NCI-H2196 treated with DMSO at 0.1 percent for 48 hours (cell line): ENCODE data around the gene SPECC1L.
A peak's percentile ranks its signal among the peaks of the same experiment; 100 is the strongest.

ENCODE experiments used
- DNase-seq: peaks from one replicate; lab custom pipeline; 2025; ENCODE audit not compliant: unreplicated experiment; lab: John Stamatoyannopoulos, UW

SPECC1L gene

DNA sequence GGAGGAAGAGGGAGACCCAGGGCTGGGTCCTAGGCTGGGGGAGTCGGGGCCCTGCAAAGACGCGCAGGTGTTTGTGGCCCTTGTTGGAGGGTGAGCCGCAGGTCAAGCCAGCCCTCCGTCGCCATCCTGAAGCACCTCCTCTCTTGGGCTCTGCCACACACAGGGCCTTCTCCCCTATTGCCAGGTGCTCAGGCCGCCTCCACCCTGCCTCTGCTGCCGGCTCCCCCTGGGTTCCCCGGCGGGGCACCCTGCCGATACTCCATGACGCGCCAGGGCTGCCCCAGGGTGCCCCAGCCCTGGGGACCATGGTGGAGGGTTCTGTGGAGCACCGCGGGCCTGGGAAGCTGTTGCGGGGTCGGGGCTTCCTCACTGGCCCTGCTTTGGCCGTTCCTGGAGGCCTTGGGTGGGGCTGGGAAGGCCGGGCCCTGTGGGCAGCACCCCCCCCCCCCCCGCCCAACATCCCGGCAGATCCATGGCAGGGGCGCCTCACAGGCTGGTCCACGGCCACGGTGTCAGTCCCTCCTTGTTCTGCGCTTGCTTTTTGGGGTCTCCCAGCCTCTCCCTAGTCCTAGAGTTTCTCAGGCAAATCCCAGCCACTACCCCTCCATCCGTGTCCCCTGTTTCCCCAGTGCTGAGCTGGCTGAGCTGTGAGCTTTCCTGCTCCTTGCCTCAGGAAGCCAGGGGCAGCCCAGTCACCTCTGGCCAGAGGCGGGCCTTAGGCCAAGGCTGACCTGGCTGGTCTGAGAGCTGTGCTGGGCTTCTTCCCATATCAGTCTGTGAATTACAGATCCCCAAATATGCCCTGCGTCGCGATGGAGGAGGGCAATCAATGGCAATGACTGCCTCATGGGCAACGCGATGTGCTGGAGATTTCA, 154.5 kb downstream of the SPECC1L start:
- DNase-seq: no peak

DNA sequence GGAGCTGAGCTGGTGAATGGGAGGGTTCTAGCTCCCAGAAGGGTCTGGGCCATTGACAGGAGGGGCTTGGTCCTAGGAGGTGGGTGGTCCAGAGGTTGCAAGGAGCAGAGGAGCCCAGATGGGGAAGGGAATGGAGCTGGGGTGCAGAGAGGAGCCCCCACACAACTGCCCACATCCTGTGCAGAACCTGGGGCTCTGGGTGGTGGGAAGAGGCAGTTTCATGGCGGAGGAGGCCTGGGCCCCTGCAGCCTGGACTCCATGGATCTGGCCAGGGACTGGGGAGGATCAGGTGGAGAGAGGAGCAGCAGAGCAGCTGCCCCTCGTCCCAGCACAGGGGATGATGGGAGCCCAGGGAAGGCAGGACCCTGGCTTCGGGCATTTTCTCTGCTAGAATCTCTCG, 155.8 kb downstream of the SPECC1L start:
- no peak for DNase-seq

DNA sequence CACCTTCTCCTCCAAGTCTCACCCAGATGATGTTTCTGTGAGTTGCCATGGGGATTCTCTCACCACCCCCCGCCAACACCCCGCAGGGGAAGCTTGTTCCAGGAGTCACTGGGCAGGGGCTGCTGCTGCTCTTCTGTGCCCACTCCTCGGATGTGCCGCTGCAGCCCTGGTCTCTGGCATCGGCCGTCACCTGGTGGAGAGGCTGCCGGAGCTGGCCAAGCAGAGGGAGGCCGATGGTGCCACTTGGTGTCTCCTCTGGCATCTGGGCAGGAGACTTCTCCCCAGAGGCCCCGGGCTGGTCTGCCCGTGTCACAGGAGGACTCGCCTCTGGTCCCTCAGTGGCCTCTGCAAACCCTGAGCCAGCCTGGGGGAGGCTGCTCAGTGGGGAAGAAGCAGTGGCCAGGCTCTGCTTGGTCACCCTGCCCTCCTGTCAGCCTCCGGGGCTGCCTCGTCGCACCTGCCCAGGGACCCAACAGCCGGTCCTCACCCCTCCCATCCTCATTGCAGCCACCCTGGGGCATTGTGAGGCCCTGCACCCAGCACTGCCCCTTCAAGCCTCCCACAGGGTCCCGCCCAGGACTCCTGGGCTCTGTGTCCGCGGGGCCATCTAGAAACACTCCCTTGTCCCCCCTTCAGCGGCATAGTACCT, 156.3 kb downstream of the SPECC1L start:
- DNase-seq: no peak

DNA sequence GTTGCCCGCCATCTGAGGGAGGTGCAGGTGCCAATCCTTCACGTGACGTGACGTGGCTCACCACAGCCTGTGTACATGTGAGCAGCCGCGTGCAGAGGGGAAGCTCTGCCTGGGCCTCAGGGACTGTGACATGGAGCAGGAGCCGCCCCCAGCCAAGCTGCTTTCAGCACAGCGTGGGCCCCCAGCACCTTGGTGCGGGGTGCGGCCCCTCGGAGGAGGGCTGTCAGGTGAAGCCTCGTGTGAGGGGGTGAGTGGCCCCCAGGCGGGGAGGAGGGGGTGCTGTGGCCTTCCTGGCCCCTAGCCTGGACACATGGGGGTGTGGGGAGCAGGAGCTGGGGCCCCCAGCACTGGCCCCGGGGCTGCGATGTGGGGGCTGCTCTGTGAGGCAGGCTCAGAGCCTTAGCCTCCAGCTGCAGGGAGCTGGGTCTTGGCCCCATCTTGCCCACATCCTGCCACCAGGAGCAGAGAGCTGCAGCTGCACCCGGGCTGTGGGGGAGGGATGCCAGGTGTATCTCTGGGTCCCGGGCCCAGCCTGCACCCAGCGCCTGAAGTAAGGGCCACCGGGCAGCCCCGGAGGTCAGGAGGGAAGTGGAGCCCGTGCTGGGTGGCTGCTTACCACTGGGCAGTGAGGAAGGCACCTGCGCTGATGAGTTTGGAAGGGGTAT, 157.0 kb downstream of the SPECC1L start, which contains the start of gene ADORA2A:
ADORA2A (plus strand) TSS at position 100 of the 665 bp plus-strand sequence. CDS start 5,806 bp downstream, outside the sequence.
- no peak for DNase-seq

DNA sequence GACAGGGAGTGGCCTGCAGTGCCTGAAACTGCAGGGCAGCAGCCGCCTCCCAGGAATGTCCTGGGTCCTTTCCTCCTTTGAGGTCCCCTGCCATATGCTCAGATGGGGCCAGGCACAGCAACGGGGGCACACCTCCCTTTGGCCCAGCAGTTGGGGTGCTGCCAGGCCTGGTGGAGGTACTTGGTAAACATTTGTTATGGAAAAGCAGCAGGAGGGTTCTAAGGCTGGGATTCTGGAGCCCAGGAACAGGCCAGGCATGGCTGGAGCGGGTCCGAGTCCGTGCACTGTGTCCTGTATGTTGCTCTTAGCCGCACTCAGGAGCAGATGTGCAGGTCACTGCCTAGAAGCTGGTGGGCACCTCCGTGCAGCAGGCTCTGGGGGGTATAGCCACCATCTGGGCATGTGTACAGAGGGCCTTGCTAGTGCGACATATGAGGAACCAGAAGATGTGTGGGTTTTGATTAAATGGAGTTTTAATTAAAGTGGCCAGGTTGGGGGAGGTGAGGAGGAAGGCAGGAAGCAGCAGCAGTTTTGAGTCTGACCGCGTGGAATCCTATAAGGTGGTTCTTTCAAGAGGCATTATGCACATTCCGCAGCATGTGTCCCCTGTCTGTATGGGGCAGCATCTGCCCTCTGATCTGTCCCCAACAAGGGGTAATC, 158.2 kb downstream of the SPECC1L start:
- no peak for DNase-seq

DNA sequence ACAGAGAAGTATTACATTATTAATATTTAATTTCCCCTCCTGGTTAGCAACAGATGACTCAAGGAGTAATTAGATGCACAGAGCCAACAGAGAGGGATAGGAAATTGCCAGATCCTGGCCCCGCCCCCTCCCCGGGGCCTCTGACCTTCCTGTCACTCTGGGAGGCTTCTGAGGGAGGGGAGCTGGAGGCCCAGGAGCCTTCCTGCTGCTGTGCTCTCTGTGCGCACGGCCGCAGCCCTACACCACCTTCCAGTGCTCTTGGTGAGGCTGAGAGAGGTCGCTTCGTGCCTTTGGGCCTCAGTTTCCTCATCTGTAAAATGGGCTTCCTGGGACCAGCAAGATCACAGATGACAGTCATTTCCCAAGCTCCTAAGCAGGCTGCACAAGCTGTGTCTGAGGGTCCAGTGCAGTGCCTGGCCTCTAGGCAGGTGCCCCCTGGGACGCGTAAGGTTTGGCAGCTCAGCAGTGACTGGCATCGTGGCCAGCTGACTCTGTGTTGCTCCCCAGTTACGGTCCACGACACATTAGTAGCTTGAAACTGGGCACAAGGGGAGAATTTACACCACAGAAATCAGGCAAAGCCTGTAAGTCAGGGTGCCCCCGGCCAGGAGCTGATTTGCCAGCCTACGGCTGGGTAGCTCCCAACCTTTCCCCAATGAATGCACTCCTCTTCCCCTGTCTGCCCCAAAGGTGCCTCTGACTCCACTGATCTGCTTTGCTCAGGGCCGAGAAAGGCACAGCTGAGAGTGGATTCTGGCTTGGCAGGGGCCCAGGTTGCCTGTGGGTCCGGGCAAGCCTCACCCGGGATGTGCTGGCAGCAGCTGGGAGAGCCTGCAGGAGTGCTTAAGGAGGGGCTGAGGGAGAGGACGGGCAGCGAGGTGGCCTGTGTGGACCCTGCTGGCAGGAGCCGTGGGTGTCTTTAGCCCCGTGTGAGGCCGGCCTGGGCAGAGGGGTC, 159.1 kb downstream of the SPECC1L start:
- no peak for DNase-seq

DNA sequence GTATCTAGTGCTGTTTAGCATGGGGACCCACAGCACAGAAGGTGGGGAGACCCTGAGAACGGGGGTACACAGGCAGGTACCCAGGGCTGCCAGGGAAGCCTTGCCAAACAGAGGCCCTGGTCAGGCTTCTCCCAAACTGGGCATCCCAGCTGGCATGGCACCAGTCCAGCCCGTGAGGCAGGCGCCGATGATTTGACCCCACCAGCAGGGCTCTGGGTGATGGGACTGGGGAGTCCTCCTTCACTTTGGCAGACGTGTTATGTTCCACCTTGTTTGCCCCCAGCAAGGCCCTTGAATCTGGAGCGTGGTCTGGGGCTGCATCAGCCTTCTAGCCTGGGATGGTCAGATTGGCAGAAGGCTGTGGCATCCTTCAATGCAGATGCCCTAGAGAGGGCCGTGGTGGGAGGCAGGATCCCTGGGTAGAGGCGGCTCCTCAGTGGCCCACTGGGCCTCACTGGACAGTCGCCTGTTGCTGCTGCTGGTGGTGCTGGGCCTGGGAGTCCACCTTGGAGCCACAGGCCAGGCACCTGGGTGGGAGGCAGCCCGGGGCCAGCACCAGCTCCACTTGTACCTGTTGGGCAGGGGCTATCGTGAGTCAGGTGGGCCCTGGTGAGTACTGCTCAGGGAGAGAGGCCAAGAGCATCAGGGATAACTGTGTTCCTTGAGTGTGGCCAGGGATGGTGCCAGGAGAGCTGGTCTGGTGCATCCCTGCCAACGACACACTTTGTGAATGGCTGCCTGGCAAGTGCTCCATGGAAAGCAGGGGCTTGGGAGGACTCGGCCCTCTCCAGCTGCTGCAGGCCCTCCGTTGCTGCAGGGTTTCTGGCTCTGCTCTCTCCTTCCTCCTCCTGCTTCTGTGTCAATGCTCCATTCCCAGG, 160.0 kb downstream of the SPECC1L start:
- no peak for DNase-seq

DNA sequence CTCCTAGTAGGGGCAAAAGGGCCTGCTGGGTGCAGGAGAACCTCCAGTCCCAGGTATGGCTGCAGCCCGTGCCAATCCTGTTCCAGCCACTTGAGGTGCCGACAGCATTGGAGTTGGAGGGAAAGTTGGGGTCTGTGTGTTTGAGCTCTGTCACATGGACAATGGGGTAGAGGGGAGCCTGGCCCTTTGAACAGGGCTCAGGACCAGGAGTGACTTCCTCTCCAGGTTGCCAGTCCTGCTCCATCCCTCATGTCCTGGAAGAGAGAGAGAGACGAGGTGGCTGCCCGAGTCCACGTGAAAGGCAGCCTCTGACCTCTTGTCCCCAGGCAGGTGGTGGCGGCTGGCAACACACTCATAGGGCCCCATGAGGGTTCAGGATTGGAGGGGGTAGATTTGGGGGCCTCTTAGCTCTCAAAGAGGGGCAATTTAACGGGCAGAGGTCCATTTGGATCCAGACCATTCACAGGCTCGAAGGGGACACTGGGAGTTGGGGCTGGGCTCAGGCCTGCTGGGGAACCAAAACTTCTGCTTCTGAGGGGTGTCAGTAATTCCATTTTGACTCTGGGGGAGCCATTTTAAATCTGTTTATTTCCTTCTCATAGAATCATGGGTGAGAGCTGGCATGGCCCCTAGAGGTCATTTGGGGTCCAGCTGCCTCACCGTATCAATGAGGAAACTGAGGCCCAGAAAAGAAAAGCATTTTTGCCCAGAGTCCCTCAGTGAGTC, 160.8 kb downstream of the SPECC1L start:
- DNase-seq: no peak

DNA sequence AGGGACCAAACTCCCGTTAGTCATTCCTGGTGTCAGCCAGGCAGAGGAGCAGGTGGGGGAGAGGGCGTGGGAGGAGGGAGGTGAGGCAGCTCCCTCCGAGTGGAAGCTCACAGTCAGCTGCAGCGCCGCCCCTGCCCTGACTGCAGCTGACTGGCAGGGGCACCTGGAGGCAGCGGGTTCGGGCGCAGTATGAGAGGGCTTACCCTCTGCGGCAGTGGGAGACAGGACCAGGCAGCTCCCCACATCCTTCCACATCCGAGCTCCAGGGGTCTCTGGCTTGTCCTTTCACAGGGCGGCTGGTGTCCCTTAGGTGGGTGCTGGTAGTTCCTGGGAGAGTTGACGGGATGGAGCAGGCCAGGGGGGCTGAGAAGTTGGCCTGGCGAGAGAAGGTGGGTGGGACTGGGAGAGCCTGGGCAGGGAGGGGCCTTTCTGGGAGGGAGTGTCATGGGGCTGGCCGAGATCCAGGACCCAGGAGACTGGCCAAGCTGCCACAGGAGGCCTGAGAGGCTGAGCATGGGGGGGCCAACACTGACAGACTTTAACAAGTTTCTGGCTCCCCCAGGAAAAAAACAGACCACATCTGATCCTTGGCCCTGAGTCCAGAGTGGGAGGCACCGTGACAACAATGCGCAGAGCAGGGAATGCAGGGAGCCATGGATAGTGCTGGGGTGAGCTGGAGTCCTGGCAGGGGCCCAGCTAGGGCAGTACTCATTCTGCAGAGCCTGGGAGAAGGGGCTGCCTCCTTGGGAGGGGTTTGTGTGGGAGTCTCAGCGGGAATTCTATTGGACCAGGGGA, 161.6 kb downstream of the SPECC1L start:
- peak; percentile 7 for DNase-seq

DNA sequence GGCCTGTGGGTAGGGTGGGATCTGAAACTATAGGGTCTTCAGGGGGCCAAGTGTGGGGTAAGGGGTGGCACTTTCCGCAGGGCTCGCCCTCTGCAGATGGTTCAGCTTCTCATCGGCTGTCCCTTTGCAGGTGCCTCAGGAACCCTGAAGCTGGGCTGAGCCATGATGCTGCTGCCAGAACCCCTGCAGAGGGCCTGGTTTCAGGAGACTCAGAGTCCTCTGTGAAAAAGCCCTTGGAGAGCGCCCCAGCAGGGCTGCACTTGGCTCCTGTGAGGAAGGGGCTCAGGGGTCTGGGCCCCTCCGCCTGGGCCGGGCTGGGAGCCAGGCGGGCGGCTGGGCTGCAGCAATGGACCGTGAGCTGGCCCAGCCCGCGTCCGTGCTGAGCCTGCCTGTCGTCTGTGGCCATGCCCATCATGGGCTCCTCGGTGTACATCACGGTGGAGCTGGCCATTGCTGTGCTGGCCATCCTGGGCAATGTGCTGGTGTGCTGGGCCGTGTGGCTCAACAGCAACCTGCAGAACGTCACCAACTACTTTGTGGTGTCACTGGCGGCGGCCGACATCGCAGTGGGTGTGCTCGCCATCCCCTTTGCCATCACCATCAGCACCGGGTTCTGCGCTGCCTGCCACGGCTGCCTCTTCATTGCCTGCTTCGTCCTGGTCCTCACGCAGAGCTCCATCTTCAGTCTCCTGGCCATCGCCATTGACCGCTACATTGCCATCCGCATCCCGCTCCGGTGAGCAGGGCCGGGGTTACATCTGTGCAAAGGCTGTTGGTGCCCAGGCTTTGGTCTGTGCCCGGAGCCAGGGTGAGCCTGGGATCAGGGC, 162.6 kb downstream of the SPECC1L start:
- DNase-seq: no peak

DNA sequence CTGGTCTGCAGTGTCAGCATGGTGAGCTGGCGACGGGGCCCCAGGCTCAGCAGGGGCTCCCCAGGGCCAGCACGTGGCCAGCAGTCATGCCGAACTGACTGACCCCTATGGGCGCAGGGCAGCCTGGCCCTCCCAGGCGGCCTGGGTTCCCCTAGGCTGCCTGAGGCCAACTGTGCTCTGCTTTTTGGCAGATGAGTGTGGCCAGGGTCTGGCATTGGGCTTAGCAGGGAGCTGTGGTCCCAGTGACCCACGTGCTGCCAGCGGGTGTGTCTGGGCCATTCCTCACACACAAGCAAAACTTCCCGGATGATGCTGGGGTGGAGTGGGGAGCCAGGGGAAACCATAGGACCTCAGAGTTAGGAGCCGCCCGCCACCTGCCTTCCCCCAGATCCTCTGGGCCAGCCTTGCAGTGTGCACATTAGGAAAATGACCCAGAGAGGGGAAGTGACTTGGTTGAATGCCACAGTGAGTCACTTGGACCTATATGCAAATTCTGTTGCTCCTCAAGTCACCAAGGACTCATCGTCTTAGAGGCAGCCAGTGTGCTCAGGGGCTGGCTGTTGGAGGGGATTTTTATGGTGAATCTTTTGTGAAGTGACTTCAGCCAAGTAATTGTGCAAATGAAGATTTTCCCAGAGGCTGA, 163.3 kb downstream of the SPECC1L start:
- DNase-seq: no peak

DNA sequence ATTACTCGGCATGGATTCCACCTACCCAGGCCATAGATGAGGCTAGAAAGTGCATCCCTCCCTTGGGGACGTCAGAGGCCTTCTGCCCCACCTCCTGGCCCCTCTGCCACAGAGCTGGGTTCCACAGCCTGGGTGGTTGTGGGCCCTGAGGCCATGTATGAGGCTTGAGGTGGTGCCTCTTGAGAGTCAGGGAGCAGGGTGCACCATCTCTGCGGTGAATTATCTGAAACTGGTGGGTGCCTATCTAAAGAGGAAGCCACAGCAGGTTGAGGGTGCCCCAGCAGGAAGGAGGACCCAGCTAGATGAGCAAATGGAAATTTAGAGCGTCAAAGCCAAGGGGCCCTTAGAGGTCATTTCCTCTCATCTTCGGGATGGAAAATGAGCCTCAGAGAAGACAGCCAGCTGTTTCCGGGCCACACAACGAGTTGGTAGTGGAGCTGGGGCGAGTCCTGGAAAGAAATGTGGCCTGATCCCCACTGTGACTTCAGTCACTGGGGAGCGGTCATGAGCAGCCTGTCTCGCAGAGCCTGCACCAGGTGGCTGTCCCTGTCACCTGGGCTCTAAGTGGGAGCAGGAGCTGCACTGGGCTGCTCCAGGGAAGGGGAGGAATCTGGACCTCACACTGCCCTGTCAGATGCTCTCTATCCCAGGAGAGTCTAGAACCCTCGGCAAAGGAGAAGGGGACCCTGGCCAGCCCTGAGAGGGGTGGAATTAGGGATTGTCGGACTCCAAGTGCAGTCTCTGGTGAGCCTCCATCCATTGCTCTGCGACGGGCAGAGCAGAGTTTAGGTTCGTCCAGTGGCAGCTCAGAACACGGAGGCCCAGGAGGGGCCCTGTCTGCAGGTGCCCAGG, 164.1 kb downstream of the SPECC1L start:
- DNase-seq: no peak

DNA sequence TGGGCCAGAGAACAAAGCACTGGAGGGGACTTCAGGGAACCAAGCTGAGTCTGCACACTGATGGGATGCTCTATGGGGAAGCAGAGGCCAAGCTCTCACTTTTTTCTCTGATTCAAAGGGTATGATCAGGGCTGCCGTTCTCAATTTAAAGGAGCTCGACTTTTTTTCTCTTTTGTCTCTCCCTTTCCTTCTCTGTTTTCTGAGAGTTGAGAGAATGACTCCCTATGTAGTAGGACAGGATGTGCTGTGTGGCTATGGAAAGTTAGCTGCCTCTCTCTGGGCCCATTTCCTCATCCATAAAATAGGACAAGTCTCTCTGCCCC, 164.7 kb downstream of the SPECC1L start:
- no peak for DNase-seq

DNA sequence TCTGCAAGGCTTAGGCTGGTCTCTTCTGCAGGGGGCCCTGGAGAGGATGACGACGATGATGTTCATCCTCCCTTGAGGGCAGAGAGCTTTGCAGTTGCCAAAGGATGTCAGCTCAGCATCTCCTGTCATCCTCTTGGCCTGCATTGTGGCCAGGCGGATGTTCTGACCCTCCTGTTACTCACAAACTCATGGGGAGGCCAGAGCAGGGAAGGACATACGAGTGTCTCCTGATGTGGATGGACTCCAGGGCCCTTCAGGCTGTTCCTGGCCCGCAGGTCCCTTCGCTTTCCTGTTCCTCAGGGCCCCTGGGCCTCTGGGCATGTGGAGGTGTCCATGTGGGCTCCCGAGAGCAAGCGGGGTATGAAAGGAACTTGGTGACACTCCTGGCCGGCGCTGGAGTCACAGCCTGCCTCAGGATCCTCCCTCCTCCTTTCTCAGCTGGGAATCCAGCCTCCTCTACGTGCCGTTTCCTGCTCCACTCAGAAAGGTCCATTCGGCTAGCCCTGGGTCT, 165.3 kb downstream of the SPECC1L start:
- no peak for DNase-seq

DNA sequence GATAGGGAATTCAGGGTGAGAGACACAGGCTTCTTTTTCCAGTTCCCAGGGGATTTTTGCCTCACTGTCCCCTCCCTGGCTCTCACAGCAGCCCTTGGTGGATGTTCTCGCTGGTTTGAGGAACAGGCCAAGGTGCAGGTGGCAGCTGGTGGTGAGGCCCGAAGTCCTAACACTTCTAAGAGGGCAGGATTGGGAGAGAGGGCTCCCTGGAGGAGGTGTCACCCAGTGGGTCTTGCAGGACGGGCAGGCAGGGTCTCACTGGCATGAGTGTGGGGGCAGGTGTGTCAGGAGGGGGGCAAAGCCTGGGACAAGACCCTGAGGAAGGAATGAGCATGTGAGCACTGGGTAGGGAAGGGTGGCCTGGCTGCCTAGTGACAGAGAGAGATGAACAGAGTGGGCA, 165.9 kb downstream of the SPECC1L start:
- DNase-seq: no peak
